ENCODE results near the gene GLYR1. TPM values are rescaled to one million over a fixed set of nuclear protein-coding genes. Genes with fewer than 3 reads are reported as not detected.

GLYR1 gene
- total and polyA plus RNA-seq, 4 donors: 36.2 to 88.1 (median 70.2) TPM

DNA sequence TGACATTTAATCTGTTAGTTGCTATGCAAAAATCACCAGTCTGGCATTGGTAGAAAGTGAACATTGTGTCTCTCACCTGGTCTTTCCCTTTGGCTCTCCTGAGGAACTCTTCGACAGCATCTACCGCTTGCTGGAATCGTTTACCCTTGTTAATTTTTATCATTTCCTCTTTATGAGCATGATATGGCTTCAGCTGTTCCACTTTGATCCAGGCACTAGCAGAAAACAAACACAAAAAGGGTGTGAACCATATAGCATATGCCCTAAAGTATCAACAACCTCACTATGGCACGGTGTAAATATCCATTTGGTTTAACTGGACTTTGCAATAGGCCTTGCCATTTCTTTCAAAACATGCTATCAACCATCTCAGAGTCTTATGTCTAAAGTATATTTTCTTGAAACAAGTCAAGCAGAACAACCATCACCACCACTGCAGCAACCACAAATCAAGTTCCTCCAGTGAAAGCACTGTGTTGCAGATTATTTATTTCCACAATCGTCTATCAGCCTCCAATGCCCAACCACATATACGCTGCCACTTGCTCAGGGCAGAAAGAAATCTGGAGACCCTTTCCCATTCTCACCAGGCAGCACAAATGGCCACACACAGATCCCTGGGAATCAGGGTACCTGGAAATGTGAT, 14.3 kb downstream of the GLYR1 start:
- peaks cover 0 to 5% (median 0%) of the 10 kb centered on the region in 5 donors for H3K4me1 ChIP-seq (ENCODE audit: control insufficient read depth in 5 of 5, insufficient read depth in 5 of 5, low read length in 5 of 5)
- peaks cover 15 to 62% (median 28%) of the 10 kb centered on the region in 4 donors for H3K36me3 ChIP-seq (ENCODE audit: control insufficient read depth in 4 of 4, insufficient read depth in 4 of 4, low read length in 4 of 4)
- TF ChIP-seq, protein P1, sequence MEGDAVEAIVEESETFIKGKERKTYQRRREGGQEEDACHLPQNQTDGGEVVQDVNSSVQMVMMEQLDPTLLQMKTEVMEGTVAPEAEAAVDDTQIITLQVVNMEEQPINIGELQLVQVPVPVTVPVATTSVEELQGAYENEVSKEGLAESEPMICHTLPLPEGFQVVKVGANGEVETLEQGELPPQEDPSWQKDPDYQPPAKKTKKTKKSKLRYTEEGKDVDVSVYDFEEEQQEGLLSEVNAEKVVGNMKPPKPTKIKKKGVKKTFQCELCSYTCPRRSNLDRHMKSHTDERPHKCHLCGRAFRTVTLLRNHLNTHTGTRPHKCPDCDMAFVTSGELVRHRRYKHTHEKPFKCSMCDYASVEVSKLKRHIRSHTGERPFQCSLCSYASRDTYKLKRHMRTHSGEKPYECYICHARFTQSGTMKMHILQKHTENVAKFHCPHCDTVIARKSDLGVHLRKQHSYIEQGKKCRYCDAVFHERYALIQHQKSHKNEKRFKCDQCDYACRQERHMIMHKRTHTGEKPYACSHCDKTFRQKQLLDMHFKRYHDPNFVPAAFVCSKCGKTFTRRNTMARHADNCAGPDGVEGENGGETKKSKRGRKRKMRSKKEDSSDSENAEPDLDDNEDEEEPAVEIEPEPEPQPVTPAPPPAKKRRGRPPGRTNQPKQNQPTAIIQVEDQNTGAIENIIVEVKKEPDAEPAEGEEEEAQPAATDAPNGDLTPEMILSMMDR (IDR thresholded peaks at IDR 0.05; ENCODE audit: control extremely low read depth, extremely low read depth): no peak
- no peak overlapping the region for H3K4me3 ChIP-seq
- no peaks in the 10 kb centered on the region for H3K9me3 ChIP-seq (ENCODE audit: control insufficient read depth in 4 of 4, insufficient read depth in 3 of 4, low read length in 3 of 4)
- H3K27me3 ChIP-seq (ENCODE audit: control insufficient read depth in 3 of 3, insufficient read depth in 3 of 3, low read length in 2 of 3): no peaks in the 10 kb centered on the region
- WGBS, 2 donors: 88% methylated on average over 6 of the region's 6 CpGs
- no peak overlapping the region for H3K27ac ChIP-seq (ENCODE audit: low read depth in 1 of 2, low read length in 1 of 2)
- DNase-seq: no peak
- ATAC-seq (ENCODE audit: insufficient read depth, low FRiP score): no peak
- H3K9ac ChIP-seq (ENCODE audit: insufficient read depth in 1 of 2, low read length in 2 of 2): no peak overlapping the region

DNA sequence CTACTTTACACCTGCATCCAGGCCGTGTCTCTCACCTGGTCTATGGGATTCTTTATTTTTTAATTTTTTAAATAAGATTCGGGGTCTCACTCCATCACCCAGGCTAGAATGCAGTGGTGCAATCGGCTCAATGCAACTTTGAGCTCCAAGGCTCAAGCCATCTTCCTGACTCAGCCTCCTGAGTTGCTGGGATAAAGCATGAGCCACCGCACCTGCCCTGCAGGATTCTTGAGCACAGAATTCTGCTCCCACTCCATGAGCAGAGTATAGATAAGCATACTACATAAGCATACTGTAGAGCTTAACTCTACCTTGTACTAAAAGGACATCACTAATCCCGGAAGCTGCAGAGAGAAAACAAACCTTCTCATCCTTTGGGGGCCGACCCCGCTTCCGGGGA, 15.5 kb downstream of the GLYR1 start:
- no peaks in the 10 kb centered on the region for H3K27me3 ChIP-seq (ENCODE audit: control insufficient read depth in 3 of 3, insufficient read depth in 3 of 3, low read length in 2 of 3)
- TF ChIP-seq, protein P1 (IDR thresholded peaks at IDR 0.05; ENCODE audit: control extremely low read depth, extremely low read depth): no peak
- peaks cover 17 to 62% (median 34%) of the 10 kb centered on the region in 4 donors for H3K36me3 ChIP-seq (ENCODE audit: control insufficient read depth in 4 of 4, insufficient read depth in 4 of 4, low read length in 4 of 4)
- ATAC-seq (ENCODE audit: insufficient read depth, low FRiP score) (no peak), DNase-seq (no peak)
- no peak overlapping the region for H3K4me3 ChIP-seq
- peaks cover 0 to 4% (median 0%) of the 10 kb centered on the region in 5 donors for H3K4me1 ChIP-seq (ENCODE audit: control insufficient read depth in 5 of 5, insufficient read depth in 5 of 5, low read length in 5 of 5)
- no peak overlapping the region for H3K27ac ChIP-seq (ENCODE audit: low read depth in 1 of 2, low read length in 1 of 2)
- no peaks in the 10 kb centered on the region for H3K9me3 ChIP-seq (ENCODE audit: control insufficient read depth in 4 of 4, insufficient read depth in 3 of 4, low read length in 3 of 4)
- H3K9ac ChIP-seq (ENCODE audit: insufficient read depth in 1 of 2, low read length in 2 of 2): no peak overlapping the region
- WGBS, 2 donors: 95 to 96% methylated on average over 8 of the region's 8 CpGs

GRCh38 chr16:4830408-4830807, 16.7 kb downstream of the GLYR1 start:
- TF ChIP-seq, protein P1 (IDR thresholded peaks at IDR 0.05; ENCODE audit: control extremely low read depth, extremely low read depth): no peak
- H3K27me3 ChIP-seq (ENCODE audit: control insufficient read depth in 3 of 3, insufficient read depth in 3 of 3, low read length in 2 of 3): no peaks in the 10 kb centered on the region

More at GRCh38 chr16:4830408-4830807, 16.7 kb downstream of the GLYR1 start:
- Histone ChIP-seq H3K4me3 (no peak overlapping the region), H3K9ac (ENCODE audit: insufficient read depth in 1 of 2, low read length in 2 of 2) (no peak overlapping the region), H3K36me3 (ENCODE audit: control insufficient read depth in 4 of 4, insufficient read depth in 4 of 4, low read length in 4 of 4) (peaks cover 13 to 60% (median 39%) of the 10 kb centered on the region in 4 donors), H3K4me1 (ENCODE audit: control insufficient read depth in 5 of 5, insufficient read depth in 5 of 5, low read length in 5 of 5) (peaks cover 0 to 6% (median 0%) of the 10 kb centered on the region in 5 donors), H3K27ac (ENCODE audit: low read depth in 1 of 2, low read length in 1 of 2) (peak overlapping the region in 1 of 2 donors; percentile 82), H3K9me3 (ENCODE audit: control insufficient read depth in 4 of 4, insufficient read depth in 3 of 4, low read length in 3 of 4) (no peaks in the 10 kb centered on the region)
- ATAC-seq (ENCODE audit: insufficient read depth, low FRiP score): no peak
- DNase-seq: no peak
- 94 to 95% methylated on average over 7 of the region's 7 CpGs for WGBS, 2 donors

All from lung (tissue), 12 donors.